ENCODE data around the gene BRD3. TPM values are rescaled to one million over a fixed set of nuclear protein-coding genes. Genes with fewer than 3 reads are reported as not detected.
A peak's percentile ranks its signal among the peaks of the same experiment; 100 is the strongest.

BRD3 gene
- total RNA-seq, 1 donor from 2014 or later, result 39.6 TPM

- no peaks in the 10 kb centered on the region for H3K36me3 Mint-ChIP-seq (ENCODE audit: low read depth, unreplicated experiment)
- H3K27me3 Mint-ChIP-seq (ENCODE audit: low read depth, unreplicated experiment), result peaks cover 3% of the 10 kb centered on the region
- Histone ChIP-seq H3K79me2 (ENCODE audit: insufficient read depth, low read length) (peaks cover 52% of the 10 kb centered on the region), H3K4me1 (ENCODE audit: insufficient read depth, low read length) (peaks cover 32% of the 10 kb centered on the region), H2AFZ (ENCODE audit: low read depth, low read length) (peak within 1 kb of the TSS; percentile 84), H3K9me3 (ENCODE audit: insufficient read depth, low read depth, low read length) (no peaks in the 10 kb centered on the region), H4K20me1 (ENCODE audit: insufficient read depth, low read length) (peaks cover 49% of the 10 kb centered on the region), H3K4me2 (ENCODE audit: low read length) (peak within 1 kb of the TSS; percentile 94), H3K9ac (ENCODE audit: low read length) (peak within 1 kb of the TSS; percentile 89), H3K27me3 (ENCODE audit: insufficient read depth, low read length) (no peaks in the 10 kb centered on the region), H3K4me3 (ENCODE audit: insufficient read depth, low read depth, low read length) (peak within 1 kb of the TSS; percentile 78), H3K36me3 (ENCODE audit: insufficient read depth, low read length) (no peaks in the 10 kb centered on the region), H3K27ac (ENCODE audit: low read depth, low read length) (peak within 1 kb of the TSS; percentile 88)
- peak within 1 kb of the TSS; percentile 94 for H3K4me3 Mint-ChIP-seq (ENCODE audit: unreplicated experiment)
- no peak within 1 kb of the TSS for H3K27ac Mint-ChIP-seq (ENCODE audit: unreplicated experiment)
- TF ChIP-seq CTCF (IDR thresholded peaks at IDR 0.05; ENCODE audit: insufficient read depth, low read depth, low read length) (no peak), EZH2 (IDR thresholded peaks at IDR 0.05; ENCODE audit: insufficient read depth, low read length) (no peak)
- DNase-seq (ENCODE audit: low read depth) (no peak), FAIRE-seq (no peak)
- peaks cover 9% of the 10 kb centered on the region for H3K4me1 Mint-ChIP-seq (ENCODE audit: low read depth, unreplicated experiment)
- H3K9me3 Mint-ChIP-seq (ENCODE audit: unreplicated experiment), result no peaks in the 10 kb centered on the region
Measured at GRCh38 chr9:133991964-133992779, 75.7 kb downstream of the BRD3 start, which contains the start of gene VAV2. TSS of gene VAV2 (minus strand) at chr9:133992324. CDS start at chr9:133992278, 46 bp downstream.

GRCh38 chr9:133991214-133991921 lies 76.5 kb downstream of the BRD3 start:
- Histone ChIP-seq H3K36me3 (ENCODE audit: insufficient read depth, low read length) (no peaks in the 10 kb centered on the region), H2AFZ (ENCODE audit: low read depth, low read length) (peak overlapping the region; percentile 70)
- H3K36me3 Mint-ChIP-seq (ENCODE audit: low read depth, unreplicated experiment), result no peaks in the 10 kb centered on the region

More at GRCh38 chr9:133991214-133991921, 76.5 kb downstream of the BRD3 start:
- Mint-ChIP-seq H3K4me3 (ENCODE audit: unreplicated experiment) (peak overlapping the region; percentile 94), H3K27me3 (ENCODE audit: low read depth, unreplicated experiment) (no peaks in the 10 kb centered on the region), H3K4me1 (ENCODE audit: low read depth, unreplicated experiment) (peaks cover 10% of the 10 kb centered on the region), H3K27ac (ENCODE audit: unreplicated experiment) (peak overlapping the region; percentile 94), H3K9me3 (ENCODE audit: unreplicated experiment) (no peaks in the 10 kb centered on the region)
- FAIRE-seq, result no peak
- Histone ChIP-seq H3K27ac (ENCODE audit: low read depth, low read length) (peak overlapping the region; percentile 77), H3K4me3 (ENCODE audit: insufficient read depth, low read depth, low read length) (peak overlapping the region; percentile 78), H3K4me2 (ENCODE audit: low read length) (peak overlapping the region; percentile 94), H4K20me1 (ENCODE audit: insufficient read depth, low read length) (peaks cover 56% of the 10 kb centered on the region), H3K4me1 (ENCODE audit: insufficient read depth, low read length) (peaks cover 32% of the 10 kb centered on the region), H3K27me3 (ENCODE audit: insufficient read depth, low read length) (no peaks in the 10 kb centered on the region), H3K9ac (ENCODE audit: low read length) (peak overlapping the region; percentile 89), H3K79me2 (ENCODE audit: insufficient read depth, low read length) (peaks cover 59% of the 10 kb centered on the region), H3K9me3 (ENCODE audit: insufficient read depth, low read depth, low read length) (no peaks in the 10 kb centered on the region)
- TF ChIP-seq EZH2 (IDR thresholded peaks at IDR 0.05; ENCODE audit: insufficient read depth, low read length) (no peak), CTCF (IDR thresholded peaks at IDR 0.05; ENCODE audit: insufficient read depth, low read depth, low read length) (no peak)
- DNase-seq (ENCODE audit: low read depth), result no peak

All from astrocyte (in vitro differentiated cells and primary cell).